Breast epithelium (tissue), 3 donors: ENCODE measurements around the gene RASGEF1B.
"Not testable (repeated sequence)": the region's sequence is repeated elsewhere in the genome, so short reads cannot be mapped to it uniquely, and the experiment has no call there.

ENCODE experiments used
- POLR2A ChIP-seq: fragments of 450-650 bp; IDR thresholded peaks from one replicate; pipeline ENCODE4 v1.6.1; 2016; ENCODE audit warnings: antibody characterized with exemption, mild to moderate bottlenecking, moderate library complexity
- POLR2AphosphoS5 ChIP-seq, 3 donors: sonication (generic); formaldehyde crosslinking; IDR thresholded peaks; one replicate each; pipeline ENCODE4 v1.6.1; 2017; ENCODE audit warnings: antibody characterized with exemption in 3 of 3

GRCh38 chr4:81406481-81406880, 65.2 kb downstream of the RASGEF1B start:
- TF ChIP-seq POLR2AphosphoS5 (IDR thresholded peaks at IDR 0.05); POLR2A: not testable (repeated sequence)
